CD14-positive monocyte (primary cell): Measurements from ENCODE around the gene GOSR2. TPM values are rescaled to one million over a fixed set of nuclear protein-coding genes. Genes with fewer than 3 reads are reported as not detected.
A peak's percentile ranks its signal among the peaks of the same experiment; 100 is the strongest.

Source experiments
- DNase-seq, 3 donors: peaks; one replicate each; pipeline ENCODE4 v3.0.0-alpha.2; 2011 to 2022
- H2AFZ ChIP-seq: 2 replicates; pipeline ENCODE4 v1.6.0; 2012; ENCODE audit warnings: mild to moderate bottlenecking, low read depth, low read length, inconsistent platforms; ENCODE audit not compliant: insufficient read depth, poor library complexity, severe bottlenecking
- H3K27ac ChIP-seq, 2 donors: 1 replicate in 1 of 2; 2 replicates in 1 of 2; pipeline ENCODE4 v1.5.1; 2012 to 2013; ENCODE audit warnings: low read length in 2 of 2, control low read depth in 1 of 2, inconsistent platforms in 1 of 2, low read depth in 1 of 2, mild to moderate bottlenecking in 1 of 2
- H3K27me3 ChIP-seq, 2 donors: one replicate each; pipeline versions ENCODE4 v1.6.0 to v1.6.1; 2011 to 2013; ENCODE audit warnings: low read length in 2 of 2; ENCODE audit not compliant: control insufficient read depth in 2 of 2, insufficient read depth in 2 of 2
- H3K36me3 ChIP-seq, 2 donors: replicated peaks in 1 of 2; 1 replicate in 1 of 2; 2 replicates in 1 of 2; pipeline versions ENCODE4 v1.5.1 to v1.6.1; 2012 to 2013; ENCODE audit warnings: low read length in 2 of 2, control low read depth in 1 of 2, inconsistent platforms in 1 of 2, mild to moderate bottlenecking in 1 of 2; ENCODE audit not compliant: insufficient read depth in 2 of 2, control insufficient read depth in 1 of 2
- H3K4me1 ChIP-seq, 2 donors: 1 replicate in 1 of 2; 2 replicates in 1 of 2; pipeline versions ENCODE4 v1.5.1 to v1.6.1; 2012 to 2013; ENCODE audit warnings: low read length in 2 of 2, control low read depth in 1 of 2, inconsistent platforms in 1 of 2, mild to moderate bottlenecking in 1 of 2, moderate library complexity in 1 of 2; ENCODE audit not compliant: insufficient read depth in 2 of 2, control insufficient read depth in 1 of 2
- H3K4me2 ChIP-seq: replicated peaks from 2 replicates; pipeline ENCODE3; 2012; ENCODE audit warnings: low read length, moderate library complexity, mild to moderate bottlenecking; ENCODE audit not compliant: poor library complexity, severe bottlenecking; ENCODE audit errors: extremely low read depth
- H3K4me3 ChIP-seq, 3 experiments: fragments of 200-600 bp in 1 of 3; sonication (generic) in 1 of 3; replicated peaks in 1 of 3; 1 replicate in 2 of 3; 2 replicates in 1 of 3; pipeline ENCODE4 v1.5.1; 2011 to 2013; ENCODE audit warnings: low read length in 3 of 3, mild to moderate bottlenecking in 3 of 3, control low read depth in 2 of 3, low read depth in 2 of 3, inconsistent platforms in 1 of 3, moderate library complexity in 1 of 3
- H3K79me2 ChIP-seq: 2 replicates; pipeline ENCODE4 v1.6.0; 2012; ENCODE audit warnings: mild to moderate bottlenecking, control low read depth, inconsistent platforms, low read length, moderate library complexity; ENCODE audit not compliant: insufficient read depth
- H3K9ac ChIP-seq: 2 replicates; pipeline ENCODE4 v1.6.0; 2017; ENCODE audit warnings: low read length, mild to moderate bottlenecking; ENCODE audit not compliant: insufficient read depth, poor library complexity, severe bottlenecking
- H3K9me3 ChIP-seq, 2 donors: replicated peaks in 1 of 2; 1 replicate in 1 of 2; 2 replicates in 1 of 2; pipeline versions ENCODE4 v1.5.1 to v1.6.1; 2012 to 2013; ENCODE audit warnings: low read length in 2 of 2, control low read depth in 1 of 2; ENCODE audit not compliant: control insufficient read depth in 1 of 2, insufficient read depth in 1 of 2
- H4K20me1 ChIP-seq: 2 replicates; pipeline ENCODE4 v1.6.0; 2012; ENCODE audit warnings: mild to moderate bottlenecking, low read length, control low read depth, moderate library complexity; ENCODE audit not compliant: insufficient read depth
- H3K27ac Mint-ChIP-seq, 7 donors: one replicate each; pipeline ENCODE4 v1.8.0; 2020; ENCODE audit warnings: mild to moderate bottlenecking in 7 of 7, mixed read lengths in 7 of 7, moderate library complexity in 6 of 7, inconsistent platforms in 2 of 7
- H3K27me3 Mint-ChIP-seq, 3 donors: one replicate each; pipeline ENCODE4 v1.8.0; 2021 to 2022; ENCODE audit warnings: low read depth in 3 of 3, mild to moderate bottlenecking in 3 of 3, mixed read lengths in 3 of 3, moderate library complexity in 3 of 3, inconsistent platforms in 1 of 3
- H3K36me3 Mint-ChIP-seq, 2 donors: one replicate each; pipeline ENCODE4 v1.8.0; 2020; ENCODE audit warnings: mixed read lengths in 2 of 2, inconsistent platforms in 1 of 2, mild to moderate bottlenecking in 1 of 2
- H3K4me1 Mint-ChIP-seq: one replicate; pipeline ENCODE4 v1.8.0; 2020; ENCODE audit warnings: mild to moderate bottlenecking, mixed read lengths
- H3K4me3 Mint-ChIP-seq, 2 donors: one replicate each; pipeline ENCODE4 v1.8.0; 2020; ENCODE audit warnings: mild to moderate bottlenecking in 2 of 2, mixed read lengths in 2 of 2, moderate library complexity in 1 of 2
- H3K9me3 Mint-ChIP-seq, 7 donors: one replicate each; pipeline ENCODE4 v1.8.0; 2020 to 2022; ENCODE audit warnings: mixed read lengths in 7 of 7, mild to moderate bottlenecking in 6 of 7, moderate library complexity in 6 of 7, inconsistent platforms in 2 of 7
- WGBS: methylation state at CpG from one replicate; pipeline ENCODE4 v1.1.5; 2013; ENCODE audit warnings: missing lambda C conversion rate; ENCODE audit not compliant: insufficient coverage; 5-methylcytosine and 5-hydroxymethylcytosine counted together
- intact Hi-C, 2 donors: fragments of 100-400 bp; cut with micrococcal nuclease; formaldehyde crosslinking; loops; one replicate each; pipeline versions ENCODE4 v1.15.0 to v1.15.1; 2023
- polyA plus RNA-seq, 3 donors: library from polyadenylated mRNA; depleted of rRNA in 1 of 3; unstranded in 2 of 3; stranded (reverse) in 1 of 3; fragments of 300-500 nt in 2 of 3; fragments of >200 nt in 1 of 3; fragmentation: Illumina TruSeq in 2 of 3; gene quantifications; 1 replicate in 2 of 3; 2 replicates in 1 of 3; pipeline ENCODE4 v1.2.3, GENCODE V29; 2012 to 2021
- TF ChIP-seq, protein P1 (sequence below): fragments of 200-600 bp; IDR thresholded peaks from one replicate; pipeline ENCODE4 v1.8.0; 2022; ENCODE audit warnings: antibody characterized with exemption, mild to moderate bottlenecking

GOSR2 gene
- polyA plus RNA-seq, 3 donors = 25.2 to 31.1 (median 27.7) TPM

DNA sequence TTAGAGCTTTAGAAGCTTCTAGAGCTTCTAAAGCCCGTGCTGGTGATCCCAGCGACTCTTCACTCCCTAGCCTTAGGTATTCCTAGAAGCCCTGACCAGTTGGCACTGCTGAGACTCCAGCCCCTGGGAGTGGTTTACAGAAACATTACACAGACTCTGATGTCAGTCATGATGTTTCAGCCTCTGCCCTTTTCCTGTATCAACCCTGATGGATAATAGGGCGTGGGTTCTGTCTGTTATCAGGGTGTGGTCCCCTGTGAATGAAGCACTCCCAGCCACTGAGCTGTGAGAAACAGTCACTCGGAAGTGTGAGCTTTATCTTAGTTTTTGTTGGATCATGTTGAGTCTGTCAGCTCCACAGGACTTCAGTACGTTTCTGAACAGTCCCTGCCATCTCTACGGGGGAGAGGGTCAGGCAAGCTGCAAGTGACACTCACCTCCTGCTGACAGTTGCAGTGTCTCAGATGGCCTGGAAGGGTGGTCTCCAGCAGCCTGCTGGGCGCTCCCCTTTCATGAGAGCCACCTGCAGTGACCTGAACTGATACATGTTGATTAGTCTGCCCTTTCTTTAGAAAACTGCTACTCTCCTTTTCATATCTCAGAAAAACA, 12.8 kb downstream of the GOSR2 start:
- H3K4me3 ChIP-seq = no peak overlapping the region
- H3K27ac Mint-ChIP-seq = peak overlapping the region in 1 of 7 donors; percentile 61
- WGBS = 100% methylated on average over 7 of the region's 7 CpGs
- no peak overlapping the region for H3K4me3 Mint-ChIP-seq
- H3K79me2 ChIP-seq = no peaks in the 10 kb centered on the region
- no peaks in the 10 kb centered on the region for H3K27me3 Mint-ChIP-seq
- no peak overlapping the region for H3K27ac ChIP-seq
- no peaks in the 10 kb centered on the region for H3K4me1 ChIP-seq
- H3K36me3 Mint-ChIP-seq = peaks cover 96 to 100% of the 10 kb centered on the region in 2 donors
- peaks cover 0 to 2% (median 0%) of the 10 kb centered on the region in 7 donors for H3K9me3 Mint-ChIP-seq
- DNase-seq = no peak
- intact Hi-C loops = no loop called here
- peaks cover under 1% of the 10 kb centered on the region for H3K4me1 Mint-ChIP-seq
- no peak overlapping the region for H2AFZ ChIP-seq
- TF ChIP-seq, protein P1, sequence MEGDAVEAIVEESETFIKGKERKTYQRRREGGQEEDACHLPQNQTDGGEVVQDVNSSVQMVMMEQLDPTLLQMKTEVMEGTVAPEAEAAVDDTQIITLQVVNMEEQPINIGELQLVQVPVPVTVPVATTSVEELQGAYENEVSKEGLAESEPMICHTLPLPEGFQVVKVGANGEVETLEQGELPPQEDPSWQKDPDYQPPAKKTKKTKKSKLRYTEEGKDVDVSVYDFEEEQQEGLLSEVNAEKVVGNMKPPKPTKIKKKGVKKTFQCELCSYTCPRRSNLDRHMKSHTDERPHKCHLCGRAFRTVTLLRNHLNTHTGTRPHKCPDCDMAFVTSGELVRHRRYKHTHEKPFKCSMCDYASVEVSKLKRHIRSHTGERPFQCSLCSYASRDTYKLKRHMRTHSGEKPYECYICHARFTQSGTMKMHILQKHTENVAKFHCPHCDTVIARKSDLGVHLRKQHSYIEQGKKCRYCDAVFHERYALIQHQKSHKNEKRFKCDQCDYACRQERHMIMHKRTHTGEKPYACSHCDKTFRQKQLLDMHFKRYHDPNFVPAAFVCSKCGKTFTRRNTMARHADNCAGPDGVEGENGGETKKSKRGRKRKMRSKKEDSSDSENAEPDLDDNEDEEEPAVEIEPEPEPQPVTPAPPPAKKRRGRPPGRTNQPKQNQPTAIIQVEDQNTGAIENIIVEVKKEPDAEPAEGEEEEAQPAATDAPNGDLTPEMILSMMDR = no peak
- no peak overlapping the region for H3K9ac ChIP-seq
- H4K20me1 ChIP-seq = no peaks in the 10 kb centered on the region
- H3K9me3 ChIP-seq = no peaks in the 10 kb centered on the region
- no peak overlapping the region for H3K4me2 ChIP-seq
- no peaks in the 10 kb centered on the region for H3K27me3 ChIP-seq
- peaks cover 98 to 100% of the 10 kb centered on the region in 2 donors for H3K36me3 ChIP-seq

DNA sequence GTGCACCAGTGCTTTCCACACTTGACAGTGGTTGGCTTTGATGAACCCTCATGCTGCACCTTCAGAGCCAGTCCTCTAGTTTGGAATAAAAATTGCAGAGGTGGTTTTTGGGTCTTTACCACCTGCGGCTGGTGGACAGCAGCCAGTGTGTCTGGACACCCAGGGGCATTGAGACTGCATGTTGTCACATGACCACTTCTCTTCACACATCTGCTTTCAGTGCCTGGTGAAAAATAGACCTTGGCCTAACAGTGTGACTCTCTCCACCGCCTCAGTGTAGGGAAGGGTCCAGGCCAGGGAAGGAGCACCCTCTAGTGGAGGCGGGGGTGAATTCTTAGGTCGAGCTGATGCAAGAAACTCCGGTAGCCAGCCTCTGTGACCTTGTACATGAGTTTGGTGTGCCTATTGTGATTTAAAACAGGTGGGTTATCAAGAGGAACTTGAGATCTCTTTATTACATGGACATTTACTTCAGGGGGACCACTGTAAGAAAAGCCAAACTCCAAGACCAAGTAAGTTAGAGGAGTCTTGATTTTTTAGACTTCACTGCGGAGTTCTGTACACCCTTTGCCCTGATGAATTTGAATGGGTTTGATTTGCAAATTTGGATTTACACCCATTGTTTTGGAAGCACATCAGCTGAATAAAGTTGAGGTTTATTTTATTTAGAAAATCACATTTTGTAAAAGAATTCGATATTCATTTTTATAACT, 17.9 kb downstream of the GOSR2 start:
- no peak overlapping the region for H3K9ac ChIP-seq
- peaks cover 22% of the 10 kb centered on the region for H4K20me1 ChIP-seq
- no peak overlapping the region for H2AFZ ChIP-seq
- Mint-ChIP-seq H3K9me3 (peaks cover 0 to 2% (median 0%) of the 10 kb centered on the region in 7 donors), H3K36me3 (peaks cover 57 to 63% of the 10 kb centered on the region in 2 donors), H3K27me3 (peaks cover 6 to 17% (median 14%) of the 10 kb centered on the region in 3 donors), H3K4me3 (no peak overlapping the region), H3K4me1 (peaks cover 19% of the 10 kb centered on the region), H3K27ac (peak overlapping the region in 2 of 7 donors; percentile 12 to 63)
- H3K4me2 ChIP-seq = no peak overlapping the region
- DNase-seq = peak; percentile 43 to 60 (median 51)
- peaks cover 47 to 63% of the 10 kb centered on the region in 2 donors for H3K36me3 ChIP-seq
- no peak overlapping the region for H3K4me3 ChIP-seq
- H3K9me3 ChIP-seq = no peaks in the 10 kb centered on the region
- TF ChIP-seq, protein P1 = peak; percentile 91
- H3K27me3 ChIP-seq = peaks cover 0 to 4% of the 10 kb centered on the region in 2 donors
- peaks cover 4 to 11% of the 10 kb centered on the region in 2 donors for H3K4me1 ChIP-seq
- intact Hi-C loops = loop anchor here (2.0 to 5.0 kb wide), 2 partner anchors 98 to 99 kb away; no protein-coding TSS in a partner anchor
- no peak overlapping the region for H3K27ac ChIP-seq
- H3K79me2 ChIP-seq = no peaks in the 10 kb centered on the region
- WGBS = 17% methylated on average over 2 of the region's 7 CpGs
